WTC11 (cell line): Measurements from ENCODE around the gene BACH2. TPM values are rescaled to one million over a fixed set of nuclear protein-coding genes. Genes with fewer than 3 reads are reported as not detected.
A peak's percentile ranks its signal among the peaks of the same experiment; 100 is the strongest.

Experiments used
- ATAC-seq: fragments of 200-7000 bp; cut with Tn5 transposase; 2 replicates; pipeline ENCODE4 v1.10.0; 2021; ENCODE audit warnings: mild to moderate bottlenecking, moderate library complexity
- Bru-seq: library from RNA; stranded (reverse); fragments of 400-500 nt; gene quantifications from one replicate; lab custom pipeline; 2021; lab: Mats Ljungman, UMichigan
- CTCF ChIA-PET: fragments of 300-600 bp; sonication (Branson Sonifier 250); formaldehyde crosslinking; loops from one replicate; lab custom pipeline; 2021; ENCODE audit warnings: antibody characterized with exemption; lab: Charles Lee
- POLR2A ChIA-PET: fragments of 350-600 bp; sonication (Branson Sonifier 250); formaldehyde crosslinking; loops from one replicate; lab custom pipeline; 2021; ENCODE audit warnings: antibody characterized with exemption; lab: Charles Lee
- DNase-seq: peaks from one replicate; pipeline ENCODE4 v3.0.0; 2021; ENCODE audit warnings: low spot score
- H3K27ac Mint-ChIP-seq: 2 replicates; pipeline ENCODE4 v1.8.0; 2021; ENCODE audit warnings: mixed read lengths
- H3K27me3 Mint-ChIP-seq: 2 replicates; pipeline ENCODE4 v1.8.0; 2021; ENCODE audit warnings: low read depth, mild to moderate bottlenecking, moderate library complexity, mixed read lengths
- H3K36me3 Mint-ChIP-seq: 2 replicates; pipeline ENCODE4 v1.8.0; 2021; ENCODE audit warnings: mixed read lengths
- H3K4me1 Mint-ChIP-seq: 2 replicates; pipeline ENCODE4 v1.8.0; 2022; ENCODE audit warnings: mixed read lengths
- H3K4me3 Mint-ChIP-seq: 2 replicates; pipeline ENCODE4 v1.8.0; 2021; ENCODE audit warnings: mild to moderate bottlenecking, moderate library complexity, mixed read lengths
- H3K9me3 Mint-ChIP-seq: 2 replicates; pipeline ENCODE4 v1.8.0; 2021; ENCODE audit warnings: mixed read lengths
- E2F5 ChIP-seq: sonication (generic); formaldehyde crosslinking; IDR thresholded peaks from 2 replicates; pipeline ENCODE4 v1.8.1; 2022; ENCODE audit warnings: mild to moderate bottlenecking, moderate library complexity, missing genetic modification reagents
- ETV6 ChIP-seq: sonication (generic); formaldehyde crosslinking; IDR thresholded peaks from 2 replicates; pipeline ENCODE4 v1.8.1; 2022; ENCODE audit warnings: mild to moderate bottlenecking, missing genetic modification reagents
- FOXK1 ChIP-seq: sonication (generic); formaldehyde crosslinking; IDR thresholded peaks from 2 replicates; pipeline ENCODE4 v1.8.0; 2022; ENCODE audit warnings: mild to moderate bottlenecking, moderate library complexity, missing genetic modification reagents
- FOXP1 ChIP-seq: sonication (generic); formaldehyde crosslinking; IDR thresholded peaks from 2 replicates; pipeline ENCODE4 v1.8.0; 2022; ENCODE audit warnings: missing genetic modification reagents, mild to moderate bottlenecking, moderate library complexity, borderline replicate concordance
- FOXP4 ChIP-seq: sonication (generic); formaldehyde crosslinking; IDR thresholded peaks from 2 replicates; pipeline ENCODE4 v1.8.0; 2022; ENCODE audit warnings: mild to moderate bottlenecking, missing genetic modification reagents
- HMGXB4 ChIP-seq: sonication (generic); formaldehyde crosslinking; IDR thresholded peaks from 2 replicates; pipeline ENCODE4 v1.8.1; 2023; ENCODE audit warnings: mild to moderate bottlenecking, moderate library complexity, missing genetic modification reagents
- KAT7 ChIP-seq: sonication (generic); formaldehyde crosslinking; IDR thresholded peaks from 2 replicates; pipeline ENCODE4 v1.8.1; 2023; ENCODE audit warnings: missing genetic modification reagents, mild to moderate bottlenecking, borderline replicate concordance
- RORB ChIP-seq: fragments of 250-450 bp; sonication (Bioruptor Pico); IDR thresholded peaks from 2 replicates; pipeline ENCODE4 v1.9.0; 2021; ENCODE audit warnings: mild to moderate bottlenecking
- SOX15 ChIP-seq: fragments of 250-450 bp; sonication (Bioruptor Pico); IDR thresholded peaks from 2 replicates; pipeline ENCODE4 v1.9.0; 2021; ENCODE audit warnings: mild to moderate bottlenecking
- SP1 ChIP-seq: sonication (generic); formaldehyde crosslinking; conservative IDR thresholded peaks from 2 replicates; pipeline ENCODE4 v1.8.1; 2022; ENCODE audit warnings: missing genetic modification reagents
- ZBTB43 ChIP-seq: sonication (generic); formaldehyde crosslinking; IDR thresholded peaks from 2 replicates; pipeline ENCODE4 v1.8.1; 2023; ENCODE audit warnings: mild to moderate bottlenecking, missing genetic modification reagents
- ZMAT4 ChIP-seq: fragments of 250-450 bp; sonication (Bioruptor Pico); IDR thresholded peaks from 2 replicates; pipeline ENCODE4 v1.9.0; 2021; ENCODE audit warnings: mild to moderate bottlenecking
- ZNF281 ChIP-seq: sonication (generic); formaldehyde crosslinking; IDR thresholded peaks from 2 replicates; pipeline ENCODE4 v1.8.0; 2023; ENCODE audit warnings: mild to moderate bottlenecking, missing genetic modification reagents
- long read RNA-seq, 3 experiments: library from RNA in 1 of 3; library from capped mRNA in 1 of 3; library from polyadenylated mRNA in 1 of 3; unstranded in 2 of 3; stranded (forward) in 1 of 3; transcript quantifications; one replicate each; pipeline ENCODE4 v2.0.0, GENCODE V29; 2021
- total RNA-seq: library from RNA; stranded (reverse); gene quantifications from 3 replicates; pipeline ENCODE4 v1.2.3, GENCODE V29; 2021

Gene BACH2
- total RNA-seq = 3.9 to 5.9 TPM (median 4.5 TPM) in 3 replicates
- percentile 48 among the genes with signal in this experiment for Bru-seq, nascent RNA
- long read RNA-seq, experiment 1, full-length matches to known transcripts = 6 of 13 reads
- long read RNA-seq, experiment 1, partial matches to known transcripts = 0 of 13 reads
- long read RNA-seq, experiment 1, other reads (novel, unspliced or antisense) = 7 of 13 reads
- long read RNA-seq, experiment 2, partial matches to known transcripts = 1 of 4 reads
- long read RNA-seq, experiment 2, other reads (novel, unspliced or antisense) = 3 of 4 reads
- long read RNA-seq, experiment 3 = 0 reads

GRCh38 chr6:90296341-90297114 is at the start of gene BACH2:
Gene BACH2 (minus strand): TSS chr6:90296843. CDS start chr6:90008844, 287,999 bp downstream.
- Mint-ChIP-seq H3K4me3 (peak within 1 kb of the TSS; percentile 74), H3K27me3 (peaks cover 51% of the 10 kb centered on the region), H3K9me3 (no peaks in the 10 kb centered on the region), H3K36me3 (no peaks in the 10 kb centered on the region), H3K4me1 (peaks cover 34% of the 10 kb centered on the region), H3K27ac (no peak within 1 kb of the TSS)
- CTCF ChIA-PET = interaction anchor here (0.8 to 4.3 kb wide), 9 partner anchors 9 to 356 kb away, joined by 3 to 25 read pairs (median 7); no protein-coding TSS in a partner anchor
- ATAC-seq (peak; percentile 75), DNase-seq (peak; percentile 95)
- POLR2A ChIA-PET = no interaction called here
- peak; percentile 96 for TF ChIP-seq FOXK1 (CRISPR knock-in tag)
- no peak for TF ChIP-seq HMGXB4
- 0 out of 2 replicates have a peak, but pooled peaks have one; percentile 27 for TF ChIP-seq FOXP4 (CRISPR knock-in tag)
- TF ChIP-seq E2F5 = peak; percentile 64
- TF ChIP-seq SP1 = peak; percentile 46; the same call in 1 of the 2 replicates
- TF ChIP-seq, all 79 proteins: peak for 4

GRCh38 chr6:90343576-90343975 is 46.9 kb upstream of the BACH2 start:
- DNase-seq = no peak
- Mint-ChIP-seq H3K9me3 (peaks cover 26% of the 10 kb centered on the region), H3K4me3 (no peak overlapping the region), H3K27ac (no peak overlapping the region), H3K27me3 (no peaks in the 10 kb centered on the region; the same call in 1 of the 2 replicates), H3K4me1 (no peaks in the 10 kb centered on the region), H3K36me3 (peaks cover 7% of the 10 kb centered on the region)
- TF ChIP-seq SP1 (no peak), FOXP1 (CRISPR knock-in tag) (no peak), RORB (no peak), ZMAT4 (no peak), KAT7 (CRISPR knock-in tag) (no peak), ZBTB43 (CRISPR knock-in tag) (no peak), SOX15 (no peak), ETV6 (CRISPR knock-in tag) (no peak), ZNF281 (CRISPR knock-in tag) (no peak)
- POLR2A ChIA-PET = no interaction called here
- CTCF ChIA-PET = interaction anchor here (1.0 kb wide), 1 partner anchor 50 kb away, joined by 3 read pairs; no protein-coding TSS in a partner anchor
- ATAC-seq = no peak
